TTC549 (cell line): ENCODE results near the gene MCTP1.
A peak's percentile ranks its signal among the peaks of the same experiment; 100 is the strongest.

ENCODE experiments used
- FAIRE-seq: peaks from 2 replicates; lab custom pipeline; 2012; peaks lifted over from hg19 to GRCh38; lab: Jason Lieb, UNC

MCTP1 gene

GRCh38 chr5:94810281-94810680 is 474.6 kb downstream of the MCTP1 start:
- FAIRE-seq, result no peak

- no peak for FAIRE-seq
These were observed 476.4 kb downstream of the MCTP1 start for GRCh38 chr5:94808497-94808896.

- no peak for FAIRE-seq
These were observed 476.9 kb downstream of the MCTP1 start for GRCh38 chr5:94807985-94808384.

- no peak for FAIRE-seq
These were observed 482.4 kb downstream of the MCTP1 start for GRCh38 chr5:94802450-94802849.

DNA sequence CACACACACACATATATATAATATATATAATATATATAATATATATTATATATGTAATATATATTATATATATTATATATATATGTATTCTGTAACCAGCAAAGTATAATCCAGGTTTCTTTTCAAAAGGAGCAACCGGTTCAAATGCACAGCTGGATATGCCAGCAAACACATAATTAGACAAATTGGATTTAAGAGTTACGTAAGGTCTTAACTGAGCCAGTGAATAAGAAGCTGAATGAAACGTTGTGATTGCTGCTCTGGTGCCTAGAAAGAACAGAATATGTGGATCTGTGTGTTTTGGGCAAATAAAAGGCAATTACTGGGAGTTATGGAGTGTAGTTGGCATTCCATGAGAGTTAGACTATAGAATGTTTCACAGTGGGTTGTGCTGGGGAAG is 488.3 kb downstream of the MCTP1 start:
- FAIRE-seq, result peak; percentile 32

DNA sequence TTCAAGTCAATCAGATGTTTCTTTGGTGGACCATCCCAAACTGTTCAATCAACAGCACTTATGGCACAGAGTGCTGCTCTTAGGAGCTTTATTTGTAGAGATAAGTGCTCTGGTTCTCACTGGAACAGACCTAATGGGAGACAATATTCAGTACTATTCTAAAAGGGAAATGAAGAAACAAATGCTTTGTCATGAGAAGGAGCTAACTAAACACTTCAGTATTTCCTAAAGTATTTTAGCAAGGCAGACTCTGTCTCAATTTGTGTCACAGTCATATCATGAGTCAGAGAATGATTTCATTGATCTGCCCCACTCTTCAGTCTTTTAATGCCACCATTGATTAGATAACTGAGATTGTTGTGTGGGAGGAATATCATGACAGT is 491.1 kb downstream of the MCTP1 start:
- FAIRE-seq, result no peak

GRCh38 chr5:94793113-94793815 is 491.6 kb downstream of the MCTP1 start:
- no peak for FAIRE-seq

DNA sequence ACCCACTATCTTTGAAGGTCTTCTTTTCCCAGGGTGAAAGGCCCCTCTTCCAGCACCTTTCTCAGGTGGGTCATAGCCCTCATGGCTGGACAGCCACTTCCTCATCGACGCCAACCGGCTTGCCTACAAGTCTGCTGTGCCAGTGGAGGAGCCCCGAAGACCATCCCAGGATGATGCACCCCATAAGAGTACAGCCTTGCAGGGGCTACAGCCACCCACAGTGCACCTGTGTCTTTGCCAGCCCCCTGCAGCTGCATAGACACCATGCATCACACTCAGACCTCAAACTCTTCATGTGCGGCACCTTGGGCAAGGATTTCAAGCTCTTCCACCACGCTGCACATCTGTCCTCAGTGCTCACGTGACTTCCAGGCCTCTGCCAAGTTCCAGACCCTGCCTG is 493.1 kb downstream of the MCTP1 start:
- no peak for FAIRE-seq

DNA sequence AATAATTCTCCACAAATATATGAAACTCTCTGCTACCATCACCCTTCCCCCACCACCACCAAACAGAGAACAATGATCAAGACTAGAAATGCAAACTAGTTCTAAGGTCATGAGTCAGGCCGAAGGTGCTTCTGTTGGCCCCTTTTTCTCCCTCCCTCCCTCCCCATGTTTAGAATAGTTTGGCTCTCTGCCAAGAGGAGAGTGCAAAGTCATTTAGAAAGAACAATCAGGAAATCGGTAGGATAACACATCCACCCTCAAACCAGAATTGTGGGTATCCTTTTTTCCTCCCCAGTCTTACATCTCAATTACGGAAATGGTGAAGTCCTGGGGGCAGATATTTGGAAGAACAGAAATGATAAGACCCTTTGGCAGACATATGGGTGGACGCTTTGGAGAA is 496.4 kb downstream of the MCTP1 start:
- no peak for FAIRE-seq

- peak; percentile 97 for FAIRE-seq
These were observed 500.1 kb downstream of the MCTP1 start for GRCh38 chr5:94784536-94785505.

DNA sequence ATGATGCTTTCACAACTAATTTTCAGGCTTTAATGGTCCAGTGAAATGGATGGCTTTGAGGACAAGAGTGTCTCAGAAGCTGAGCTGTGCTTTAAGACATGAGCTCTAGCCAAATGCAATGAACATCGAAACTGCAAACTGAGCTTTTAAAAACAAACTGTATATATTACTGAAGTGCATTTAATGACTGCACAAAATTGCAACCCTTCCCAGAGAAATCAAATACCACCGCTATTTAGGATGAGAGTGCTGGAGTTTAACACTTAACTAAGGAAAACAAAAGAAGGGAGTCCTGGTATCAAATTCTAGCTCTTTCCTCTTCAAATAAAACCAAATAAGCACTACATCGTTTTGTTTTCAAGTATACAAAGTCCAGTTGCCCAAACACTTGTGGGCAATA is 502.5 kb downstream of the MCTP1 start:
- peak; percentile 92 for FAIRE-seq

DNA sequence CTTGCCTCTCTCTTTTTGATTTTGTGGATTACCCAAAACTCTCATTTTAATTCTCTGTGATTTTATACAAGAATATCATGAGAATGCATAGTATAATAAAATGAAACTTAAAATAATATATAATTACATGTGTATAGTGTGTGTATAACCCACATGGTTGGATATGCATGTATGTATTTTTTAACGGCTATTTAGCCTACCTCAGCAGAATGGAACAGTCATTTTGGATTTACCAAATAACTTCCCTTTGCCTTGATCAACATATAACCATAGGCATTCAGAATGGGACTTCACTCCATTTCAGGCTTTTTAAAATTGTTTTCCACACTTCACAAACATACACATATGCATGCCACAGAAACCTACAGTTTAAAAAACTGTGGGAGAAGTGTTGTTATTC is 505.2 kb downstream of the MCTP1 start:
- no peak for FAIRE-seq

- peak; percentile 91 for FAIRE-seq
These were observed 506.2 kb downstream of the MCTP1 start for GRCh38 chr5:94778732-94779131.

DNA sequence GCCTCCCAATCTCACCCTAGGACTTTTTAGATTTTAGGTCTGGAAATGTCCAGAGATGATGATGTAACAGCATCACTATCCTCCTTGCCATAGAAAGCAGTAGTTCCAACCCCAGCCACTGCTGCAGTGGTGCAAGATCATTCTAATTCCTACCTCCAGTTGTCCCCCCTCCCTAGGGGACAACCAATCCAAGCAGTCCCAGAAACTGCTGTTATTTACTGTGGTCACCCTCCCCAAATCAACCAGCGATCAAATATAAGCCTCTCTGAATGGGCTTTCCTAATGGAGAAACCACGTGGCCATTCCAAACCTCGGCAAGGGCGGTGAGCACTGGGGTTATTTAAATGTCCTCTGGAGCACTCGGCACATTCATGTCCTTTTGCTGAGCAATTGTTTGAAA is 506.6 kb downstream of the MCTP1 start:
- no peak for FAIRE-seq

DNA sequence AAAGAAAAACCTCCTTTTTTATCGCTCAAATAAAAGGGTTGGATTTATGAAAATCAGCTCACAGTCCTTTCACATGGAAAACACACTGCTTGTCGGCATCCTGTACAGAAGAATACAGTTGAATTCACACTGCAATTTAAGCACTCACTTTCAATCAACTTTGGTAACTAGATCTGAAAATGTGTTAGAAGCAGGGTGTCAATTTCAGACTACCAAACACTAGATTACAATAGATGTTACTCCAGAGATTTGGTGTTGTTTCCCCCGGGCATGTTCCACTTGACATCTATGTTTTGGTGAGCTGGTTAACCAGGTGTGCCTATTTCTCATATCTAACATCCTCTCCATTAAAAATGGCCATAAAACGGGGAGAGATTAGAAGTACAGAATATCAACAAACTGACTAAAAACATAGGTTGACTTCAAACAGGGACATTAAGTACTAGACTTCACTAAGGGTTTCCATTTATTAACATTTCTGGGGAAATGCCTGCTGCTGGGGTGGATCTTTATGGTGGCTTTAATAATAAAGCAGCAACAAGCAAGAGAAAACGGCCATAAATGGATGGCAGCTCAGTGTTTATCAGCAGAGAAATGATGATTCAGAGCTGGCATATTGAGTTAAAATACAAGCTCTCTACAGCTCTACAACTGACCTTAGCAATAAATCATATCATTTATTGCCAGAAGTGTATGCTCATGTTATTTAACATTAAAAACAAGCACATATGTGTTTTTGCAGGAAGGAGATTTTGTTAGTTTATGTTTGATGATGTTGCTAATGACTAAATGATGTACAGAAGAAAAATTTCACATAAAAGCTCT is 507.6 kb downstream of the MCTP1 start:
- FAIRE-seq, result peak; percentile 9

DNA sequence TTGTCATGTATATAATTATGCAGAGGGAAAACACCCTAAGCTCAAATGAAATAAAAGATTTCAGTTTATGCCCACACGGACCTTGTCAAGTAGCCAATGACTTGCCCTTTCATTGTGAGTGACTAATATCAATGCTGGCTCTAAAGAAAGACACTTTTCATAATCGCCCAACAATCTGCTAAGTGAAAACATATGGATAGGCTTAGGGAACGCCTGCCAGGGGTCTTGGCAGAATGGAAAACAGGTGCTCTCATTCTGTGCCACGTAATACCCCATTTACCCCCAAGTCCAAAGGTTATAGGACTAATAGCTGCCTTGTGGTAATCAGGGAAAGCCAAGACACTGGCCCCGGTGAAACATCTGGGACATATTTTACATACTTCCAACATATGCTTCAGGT is 508.7 kb downstream of the MCTP1 start:
- FAIRE-seq, result no peak

- FAIRE-seq, result no peak
These were observed 509.8 kb downstream of the MCTP1 start for GRCh38 chr5:94775088-94775487.

GRCh38 chr5:94771742-94772141 is 513.2 kb downstream of the MCTP1 start:
- no peak for FAIRE-seq

- FAIRE-seq, result no peak
These were observed 514.9 kb downstream of the MCTP1 start for GRCh38 chr5:94769996-94770395.

- FAIRE-seq, result no peak
These were observed 523.1 kb downstream of the MCTP1 start for GRCh38 chr5:94761786-94762185.

DNA sequence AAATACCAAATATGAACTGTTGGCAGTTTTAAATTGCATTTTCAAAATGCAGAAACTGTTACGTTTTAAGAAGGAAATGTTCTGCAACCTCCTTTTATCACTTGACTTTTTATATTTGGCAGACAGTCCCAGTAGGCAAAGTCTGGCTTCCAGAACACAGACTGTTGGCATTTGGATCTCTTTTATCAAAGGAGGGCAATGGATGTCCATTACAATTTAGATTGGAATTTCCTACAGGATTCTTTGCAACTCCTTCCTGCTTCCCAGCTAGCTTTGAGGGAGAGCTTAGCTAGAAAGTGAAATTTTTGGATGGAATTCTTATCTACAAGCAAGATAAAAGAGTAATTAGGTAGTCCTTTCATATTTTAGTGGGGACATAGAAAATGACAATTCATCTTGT is 523.8 kb downstream of the MCTP1 start:
- FAIRE-seq, result no peak

- no peak for FAIRE-seq
These were observed 524.9 kb downstream of the MCTP1 start for GRCh38 chr5:94759961-94760360.

GRCh38 chr5:94759022-94759421 is 525.9 kb downstream of the MCTP1 start:
- FAIRE-seq, result no peak
